ENCODE results near the gene C3AR1. TPM values are rescaled to one million over a fixed set of nuclear protein-coding genes. Genes with fewer than 3 reads are reported as not detected.

C3AR1 gene
- total RNA-seq, 2 experiments from 2014 or later, result 5.4 to 5.9 TPM

- DNase-seq, result no peak
- ChIA-PET POLR2A (no interaction called here), CTCF (interaction anchor here (0.7 kb wide), 1 partner anchor 9 kb away, joined by 4 read pairs; no protein-coding TSS in a partner anchor)
- Mint-ChIP-seq H3K9me3 (no peaks in the 10 kb centered on the region), H3K27ac (no peak overlapping the region), H3K36me3 (ENCODE audit: low read depth) (no peaks in the 10 kb centered on the region), H3K4me3 (no peak overlapping the region), H3K27me3 (peaks cover 28% of the 10 kb centered on the region), H3K4me1 (no peaks in the 10 kb centered on the region)
Observed at GRCh38 chr12:8012651-8013309, 53.4 kb downstream of the C3AR1 start.

GRCh38 chr12:8011331-8011730 is 54.8 kb downstream of the C3AR1 start:
- POLR2A ChIA-PET, result no interaction called here
- Mint-ChIP-seq H3K4me3 (no peak overlapping the region), H3K27ac (no peak overlapping the region), H3K9me3 (no peaks in the 10 kb centered on the region), H3K36me3 (ENCODE audit: low read depth) (no peaks in the 10 kb centered on the region), H3K4me1 (no peaks in the 10 kb centered on the region), H3K27me3 (peaks cover 19% of the 10 kb centered on the region)
- DNase-seq, result no peak
- CTCF ChIA-PET, result no interaction called here

Other genes with a start within 250 kb of the C3AR1 start
- gene SLC2A14, start 193.4 kb downstream of the C3AR1 start, total RNA-seq, result under 1 TPM; 0.12 to 0.19 TPM
- gene SLC2A3, start 130.2 kb downstream of the C3AR1 start, total RNA-seq, result 100 to 1,000 TPM; 227 to 230 TPM
- 10 to 100 TPM; 21.4 to 22.5 TPM for gene FOXJ2, start 33.6 kb downstream of the C3AR1 start, total RNA-seq
- 10 to 100 TPM; 38.0 to 39.4 TPM for gene NECAP1, start 15.9 kb upstream of the C3AR1 start, total RNA-seq
- gene CLEC4A, start 57.3 kb upstream of the C3AR1 start, total RNA-seq, result under 1 TPM in 1 of 2 experiments, not detected in 1; 0.19 TPM
- gene ZNF705A, start 90.7 kb upstream of the C3AR1 start, total RNA-seq, result not detected
- under 1 TPM in 1 of 2 experiments, not detected in 1; 0.15 TPM for gene FAM90A1, start 161.3 kb upstream of the C3AR1 start, total RNA-seq

Data from activated CD4-positive, alpha-beta T cell treated with anti-CD3 and anti-CD28 coated beads, Interleukin-2, amount 10 ng/mL, durations not matched to agents 7 days and 5 days (primary cell).